ENCODE results near the gene TH. TPM values are rescaled to one million over a fixed set of nuclear protein-coding genes. Genes with fewer than 3 reads are reported as not detected.
"Not testable (repeated sequence)": the region's sequence is repeated elsewhere in the genome, so short reads cannot be mapped to it uniquely, and the experiment has no call there.

Gene TH
- polyA plus RNA-seq, 1 donor: 1.0 TPM

- no peak overlapping the region for H3K4me3 ChIP-seq (ENCODE audit: low read length)
- H3K27me3 ChIP-seq (ENCODE audit: control insufficient read depth, insufficient read depth, low read length): peaks cover 11% of the 10 kb centered on the region
- no peak overlapping the region for H3K27ac ChIP-seq (ENCODE audit: low read length)
- H3K36me3 ChIP-seq (ENCODE audit: control insufficient read depth, insufficient read depth, low read length): peaks cover 2% of the 10 kb centered on the region
- peaks cover 9% of the 10 kb centered on the region for H3K9me3 ChIP-seq (ENCODE audit: control insufficient read depth, low read depth, low read length)
- no peak for DNase-seq
- no peaks in the 10 kb centered on the region for H3K4me1 ChIP-seq (ENCODE audit: control insufficient read depth, insufficient read depth, low read length)
- WGBS (ENCODE audit: insufficient coverage, low lambda C conversion rate): no CpG with 5 or more reads among the region's 7 CpGs
These were observed 43.5 kb downstream of the TH start for GRCh38 chr11:2128130-2128510.

GRCh38 chr11:2127482-2128129 lies 44.0 kb downstream of the TH start:
- H3K27ac ChIP-seq (ENCODE audit: low read length): no peak overlapping the region
- peaks cover 6% of the 10 kb centered on the region for H3K27me3 ChIP-seq (ENCODE audit: control insufficient read depth, insufficient read depth, low read length)
- peaks cover 2% of the 10 kb centered on the region for H3K36me3 ChIP-seq (ENCODE audit: control insufficient read depth, insufficient read depth, low read length)
- H3K4me3 ChIP-seq (ENCODE audit: low read length): no peak overlapping the region
- no peak for DNase-seq
- peaks cover 9% of the 10 kb centered on the region for H3K9me3 ChIP-seq (ENCODE audit: control insufficient read depth, low read depth, low read length)
- no peaks in the 10 kb centered on the region for H3K4me1 ChIP-seq (ENCODE audit: control insufficient read depth, insufficient read depth, low read length)
- no CpG with 5 or more reads among the region's 8 CpGs for WGBS (ENCODE audit: insufficient coverage, low lambda C conversion rate)

GRCh38 chr11:2126520-2127085 lies 45.0 kb downstream of the TH start:
- H3K36me3 ChIP-seq (ENCODE audit: control insufficient read depth, insufficient read depth, low read length): no peaks in the 10 kb centered on the region
- no peak overlapping the region for H3K4me3 ChIP-seq (ENCODE audit: low read length)
- no peak for DNase-seq
- H3K9me3 ChIP-seq (ENCODE audit: control insufficient read depth, low read depth, low read length): peaks cover 4% of the 10 kb centered on the region
- H3K4me1 ChIP-seq (ENCODE audit: control insufficient read depth, insufficient read depth, low read length): no peaks in the 10 kb centered on the region
- H3K27me3 ChIP-seq (ENCODE audit: control insufficient read depth, insufficient read depth, low read length): peaks cover 9% of the 10 kb centered on the region
- no peak overlapping the region for H3K27ac ChIP-seq (ENCODE audit: low read length)
- WGBS (ENCODE audit: insufficient coverage, low lambda C conversion rate): 88% methylated on average over 2 of the region's 2 CpGs

GRCh38 chr11:2124736-2125484 lies 46.7 kb downstream of the TH start:
- WGBS (ENCODE audit: insufficient coverage, low lambda C conversion rate): 78% methylated on average over 1 of the region's 10 CpGs
- not testable (repeated sequence) for H3K36me3 ChIP-seq (ENCODE audit: control insufficient read depth, insufficient read depth, low read length); H3K4me1 ChIP-seq (ENCODE audit: control insufficient read depth, insufficient read depth, low read length); H3K9me3 ChIP-seq (ENCODE audit: control insufficient read depth, low read depth, low read length); H3K27ac ChIP-seq (ENCODE audit: low read length); H3K4me3 ChIP-seq (ENCODE audit: low read length); DNase-seq
- peaks cover 26% of the 10 kb centered on the region for H3K27me3 ChIP-seq (ENCODE audit: control insufficient read depth, insufficient read depth, low read length)

- no peak overlapping the region for H3K27ac ChIP-seq (ENCODE audit: low read length)
- no peaks in the 10 kb centered on the region for H3K4me1 ChIP-seq (ENCODE audit: control insufficient read depth, insufficient read depth, low read length)
- H3K27me3 ChIP-seq (ENCODE audit: control insufficient read depth, insufficient read depth, low read length): peaks cover 29% of the 10 kb centered on the region
- DNase-seq: no peak
- H3K4me3 ChIP-seq (ENCODE audit: low read length): no peak overlapping the region
- no CpG with 5 or more reads among the region's 7 CpGs for WGBS (ENCODE audit: insufficient coverage, low lambda C conversion rate)
- no peaks in the 10 kb centered on the region for H3K9me3 ChIP-seq (ENCODE audit: control insufficient read depth, low read depth, low read length)
- H3K36me3 ChIP-seq (ENCODE audit: control insufficient read depth, insufficient read depth, low read length): no peaks in the 10 kb centered on the region
These were observed 48.0 kb downstream of the TH start for GRCh38 chr11:2123628-2123960.

GRCh38 chr11:2122907-2123627 lies 48.5 kb downstream of the TH start:
- no CpG with 5 or more reads among the region's 13 CpGs for WGBS (ENCODE audit: insufficient coverage, low lambda C conversion rate)
- no peak for DNase-seq
- Histone ChIP-seq H3K27me3 (ENCODE audit: control insufficient read depth, insufficient read depth, low read length) (peaks cover 29% of the 10 kb centered on the region), H3K27ac (ENCODE audit: low read length) (no peak overlapping the region), H3K4me1 (ENCODE audit: control insufficient read depth, insufficient read depth, low read length) (no peaks in the 10 kb centered on the region), H3K9me3 (ENCODE audit: control insufficient read depth, low read depth, low read length) (no peaks in the 10 kb centered on the region), H3K36me3 (ENCODE audit: control insufficient read depth, insufficient read depth, low read length) (no peaks in the 10 kb centered on the region), H3K4me3 (ENCODE audit: low read length) (no peak overlapping the region)

GRCh38 chr11:2122222-2122906 lies 49.3 kb downstream of the TH start:
- no peak overlapping the region for H3K4me3 ChIP-seq (ENCODE audit: low read length)
- peaks cover 32% of the 10 kb centered on the region for H3K27me3 ChIP-seq (ENCODE audit: control insufficient read depth, insufficient read depth, low read length)
- WGBS (ENCODE audit: insufficient coverage, low lambda C conversion rate): no CpG with 5 or more reads among the region's 19 CpGs
- H3K36me3 ChIP-seq (ENCODE audit: control insufficient read depth, insufficient read depth, low read length): no peaks in the 10 kb centered on the region
- no peak for DNase-seq
- no peak overlapping the region for H3K27ac ChIP-seq (ENCODE audit: low read length)
- H3K9me3 ChIP-seq (ENCODE audit: control insufficient read depth, low read depth, low read length): no peaks in the 10 kb centered on the region
- H3K4me1 ChIP-seq (ENCODE audit: control insufficient read depth, insufficient read depth, low read length): no peaks in the 10 kb centered on the region

- Histone ChIP-seq H3K4me1 (ENCODE audit: control insufficient read depth, insufficient read depth, low read length) (no peaks in the 10 kb centered on the region), H3K27me3 (ENCODE audit: control insufficient read depth, insufficient read depth, low read length) (peaks cover 32% of the 10 kb centered on the region), H3K9me3 (ENCODE audit: control insufficient read depth, low read depth, low read length) (no peaks in the 10 kb centered on the region), H3K4me3 (ENCODE audit: low read length) (no peak overlapping the region), H3K27ac (ENCODE audit: low read length) (no peak overlapping the region), H3K36me3 (ENCODE audit: control insufficient read depth, insufficient read depth, low read length) (no peaks in the 10 kb centered on the region)
- no CpG with 5 or more reads among the region's 21 CpGs for WGBS (ENCODE audit: insufficient coverage, low lambda C conversion rate)
- no peak for DNase-seq
These were observed 50.1 kb downstream of the TH start for GRCh38 chr11:2121227-2122130.

- Histone ChIP-seq H3K36me3 (ENCODE audit: control insufficient read depth, insufficient read depth, low read length) (no peaks in the 10 kb centered on the region), H3K4me1 (ENCODE audit: control insufficient read depth, insufficient read depth, low read length) (no peaks in the 10 kb centered on the region), H3K27ac (ENCODE audit: low read length) (no peak overlapping the region), H3K9me3 (ENCODE audit: control insufficient read depth, low read depth, low read length) (no peaks in the 10 kb centered on the region), H3K27me3 (ENCODE audit: control insufficient read depth, insufficient read depth, low read length) (peaks cover 32% of the 10 kb centered on the region), H3K4me3 (ENCODE audit: low read length) (no peak overlapping the region)
- no peak for DNase-seq
- 100% methylated on average over 1 of the region's 23 CpGs for WGBS (ENCODE audit: insufficient coverage, low lambda C conversion rate)
These were observed 51.1 kb downstream of the TH start for GRCh38 chr11:2120359-2121100.

All from large intestine (tissue), 3 donors.